Upper lobe of right lung (tissue), 1 donor: ENCODE measurements around the gene ACTRT3. TPM values are rescaled to one million over a fixed set of nuclear protein-coding genes. Genes with fewer than 3 reads are reported as not detected.

Experiments used
- ATAC-seq: fragments of 200-7000 bp; cut with Tn5 transposase; one replicate; pipeline ENCODE4 v1.9.1; 2020; ENCODE audit warnings: mild to moderate bottlenecking, moderate library complexity
- DNase-seq: peaks from one replicate; pipeline ENCODE4 v3.0.0-alpha.2; 2020
- H3K27ac ChIP-seq: fragments of 200-600 bp; one replicate; pipeline ENCODE4 v1.8.0; 2022
- H3K27me3 ChIP-seq: fragments of 200-600 bp; one replicate; pipeline ENCODE4 v1.8.0; 2022; ENCODE audit warnings: mild to moderate bottlenecking
- H3K36me3 ChIP-seq: fragments of 200-600 bp; one replicate; pipeline ENCODE4 v1.8.0; 2022
- H3K4me1 ChIP-seq: fragments of 200-600 bp; one replicate; pipeline ENCODE4 v1.8.0; 2022
- H3K4me3 ChIP-seq: fragments of 200-600 bp; one replicate; pipeline ENCODE4 v1.8.0; 2022; ENCODE audit warnings: mild to moderate bottlenecking
- H3K9me3 ChIP-seq: fragments of 200-600 bp; one replicate; pipeline ENCODE4 v1.8.0; 2022
- intact Hi-C: fragments of 100-400 bp; cut with DNase I; formaldehyde crosslinking; loops from one replicate; pipeline ENCODE4 v1.11.0; 2022
- total RNA-seq: library from RNA; stranded (reverse); fragmentation: NEBNext Ultra II Directional; extraction: Animal tissue kit (Norgen Biotek cat#: 25700); gene quantifications from one replicate; pipeline ENCODE4 v1.2.1, GENCODE V29; 2021
- TF ChIP-seq, protein P1 (sequence below): fragments of 200-600 bp; IDR thresholded peaks from one replicate; pipeline ENCODE4 v1.8.0; 2022; ENCODE audit warnings: antibody characterized with exemption
- donor health status: DM: no; HTN: yes; CAD: no; lungs with severe emphysema.

The ACTRT3 gene
- total RNA-seq, 1 donor from 2014 or later = 1.2 TPM

GRCh38 chr3:169790687-169791429 is 21.5 kb upstream of the ACTRT3 start:
- TF ChIP-seq, protein P1, sequence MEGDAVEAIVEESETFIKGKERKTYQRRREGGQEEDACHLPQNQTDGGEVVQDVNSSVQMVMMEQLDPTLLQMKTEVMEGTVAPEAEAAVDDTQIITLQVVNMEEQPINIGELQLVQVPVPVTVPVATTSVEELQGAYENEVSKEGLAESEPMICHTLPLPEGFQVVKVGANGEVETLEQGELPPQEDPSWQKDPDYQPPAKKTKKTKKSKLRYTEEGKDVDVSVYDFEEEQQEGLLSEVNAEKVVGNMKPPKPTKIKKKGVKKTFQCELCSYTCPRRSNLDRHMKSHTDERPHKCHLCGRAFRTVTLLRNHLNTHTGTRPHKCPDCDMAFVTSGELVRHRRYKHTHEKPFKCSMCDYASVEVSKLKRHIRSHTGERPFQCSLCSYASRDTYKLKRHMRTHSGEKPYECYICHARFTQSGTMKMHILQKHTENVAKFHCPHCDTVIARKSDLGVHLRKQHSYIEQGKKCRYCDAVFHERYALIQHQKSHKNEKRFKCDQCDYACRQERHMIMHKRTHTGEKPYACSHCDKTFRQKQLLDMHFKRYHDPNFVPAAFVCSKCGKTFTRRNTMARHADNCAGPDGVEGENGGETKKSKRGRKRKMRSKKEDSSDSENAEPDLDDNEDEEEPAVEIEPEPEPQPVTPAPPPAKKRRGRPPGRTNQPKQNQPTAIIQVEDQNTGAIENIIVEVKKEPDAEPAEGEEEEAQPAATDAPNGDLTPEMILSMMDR = no peak
- no peaks in the 10 kb centered on the region for H3K9me3 ChIP-seq
- no peaks in the 10 kb centered on the region for H3K4me1 ChIP-seq
- no peak for ATAC-seq
- no peaks in the 10 kb centered on the region for H3K27me3 ChIP-seq
- no peak for DNase-seq
- no peak overlapping the region for H3K4me3 ChIP-seq
- H3K27ac ChIP-seq = no peak overlapping the region
- intact Hi-C loops = no loop called here
- H3K36me3 ChIP-seq = peaks cover 53% of the 10 kb centered on the region

DNA sequence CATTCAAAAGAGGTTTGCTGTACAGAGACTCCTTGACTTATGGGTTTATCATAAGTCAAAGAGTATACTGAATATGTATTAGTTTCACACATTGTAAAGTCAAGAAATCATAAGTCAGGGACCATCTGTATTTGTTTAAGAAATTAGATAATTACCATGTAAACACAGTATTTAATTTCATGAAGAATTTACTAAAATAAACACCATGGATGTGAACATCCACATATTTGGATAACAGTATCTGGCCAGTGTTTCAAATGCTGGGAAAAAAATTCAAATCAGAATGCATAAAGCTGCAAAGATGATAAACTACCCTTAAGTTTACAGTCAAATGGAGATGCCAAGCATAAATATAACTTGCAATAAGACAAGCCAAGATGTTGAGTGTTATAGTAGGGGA is 20.9 kb upstream of the ACTRT3 start:
- H3K27me3 ChIP-seq = no peaks in the 10 kb centered on the region
- H3K36me3 ChIP-seq = peaks cover 59% of the 10 kb centered on the region
- intact Hi-C loops = no loop called here

GRCh38 chr3:169787791-169788190 is 18.4 kb upstream of the ACTRT3 start:
- no peak overlapping the region for H3K27ac ChIP-seq
- H3K36me3 ChIP-seq = peaks cover 81% of the 10 kb centered on the region
- H3K27me3 ChIP-seq = no peaks in the 10 kb centered on the region
- no peak overlapping the region for H3K4me3 ChIP-seq
- TF ChIP-seq, protein P1 = no peak
- intact Hi-C loops = no loop called here
- no peaks in the 10 kb centered on the region for H3K4me1 ChIP-seq
- no peak for ATAC-seq
- H3K9me3 ChIP-seq = no peaks in the 10 kb centered on the region
- DNase-seq = no peak

More for the DNA sequence above, 20.9 kb upstream of the ACTRT3 start:
- ATAC-seq = no peak
- Histone ChIP-seq H3K4me3 (no peak overlapping the region), H3K4me1 (no peaks in the 10 kb centered on the region), H3K9me3 (no peaks in the 10 kb centered on the region), H3K27ac (no peak overlapping the region)
- DNase-seq = no peak
- TF ChIP-seq, protein P1 = no peak

- H3K9me3 ChIP-seq = no peaks in the 10 kb centered on the region
- H3K4me3 ChIP-seq = no peak overlapping the region
- intact Hi-C loops = no loop called here
- H3K27me3 ChIP-seq = no peaks in the 10 kb centered on the region
- H3K4me1 ChIP-seq = no peaks in the 10 kb centered on the region
- ATAC-seq (no peak), DNase-seq (no peak)
- H3K36me3 ChIP-seq = peaks cover 81% of the 10 kb centered on the region
- TF ChIP-seq, protein P1 = no peak
- H3K27ac ChIP-seq = no peak overlapping the region
These were observed 17.8 kb upstream of the ACTRT3 start for GRCh38 chr3:169787120-169787519.

DNA sequence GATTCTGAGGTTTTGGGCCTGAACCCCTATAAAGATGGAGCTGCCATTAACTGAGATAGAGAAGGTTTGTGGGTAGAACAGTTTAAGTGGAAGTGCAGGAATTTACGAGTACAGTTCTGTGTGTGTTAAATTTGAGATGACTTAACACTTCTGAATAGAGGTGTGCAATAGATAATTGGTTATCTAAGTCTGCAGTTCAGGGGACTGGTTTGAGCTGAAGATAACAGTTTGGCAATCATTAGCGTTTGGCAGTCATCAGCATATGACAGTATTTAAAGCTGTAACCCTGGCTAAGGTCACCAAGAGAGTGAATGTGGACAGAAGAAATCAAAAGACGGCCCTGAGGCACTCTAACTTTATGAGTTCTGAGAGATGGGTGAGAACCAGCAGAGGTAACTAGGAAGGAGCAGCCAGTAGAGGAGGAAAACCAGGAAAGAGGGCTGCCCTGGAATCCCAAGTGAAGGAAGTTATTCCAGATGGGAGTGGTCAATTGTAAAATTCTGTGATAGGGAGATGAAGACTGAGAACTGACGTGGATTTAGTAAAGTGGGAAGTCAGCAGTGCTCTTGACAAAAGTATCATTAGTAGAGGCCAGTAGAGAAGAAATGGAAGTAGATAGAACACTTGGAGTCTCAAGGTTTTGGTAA is 12.0 kb upstream of the ACTRT3 start:
- Histone ChIP-seq H3K27me3 (no peaks in the 10 kb centered on the region), H3K9me3 (no peaks in the 10 kb centered on the region), H3K4me3 (no peak overlapping the region), H3K36me3 (peaks cover 95% of the 10 kb centered on the region), H3K4me1 (no peaks in the 10 kb centered on the region), H3K27ac (no peak overlapping the region)
- TF ChIP-seq, protein P1 = no peak
- intact Hi-C loops = no loop called here
- ATAC-seq = no peak
- DNase-seq = no peak
